Measurements from ENCODE around the gene TMEM178B.

DNA sequence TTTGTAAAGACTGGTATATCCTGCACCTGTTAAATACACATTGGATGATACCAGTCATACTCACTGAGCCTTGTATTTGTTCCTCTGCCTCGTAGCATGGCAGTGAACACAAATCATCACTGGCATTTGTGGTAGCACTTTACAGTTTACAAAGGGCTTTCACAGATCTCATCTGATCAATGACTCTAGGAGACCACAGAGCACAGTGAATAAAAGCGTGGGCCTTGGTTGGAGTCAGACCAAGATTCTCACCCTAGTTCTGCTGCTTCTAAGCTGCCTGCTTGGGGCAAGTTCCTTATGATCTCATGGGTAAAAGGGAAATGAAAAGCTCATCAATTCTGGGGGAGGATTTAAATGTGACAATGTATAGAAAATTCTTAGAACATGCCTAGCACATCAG, 347.4 kb downstream of the TMEM178B start:
- TF ChIP-seq, protein P1, sequence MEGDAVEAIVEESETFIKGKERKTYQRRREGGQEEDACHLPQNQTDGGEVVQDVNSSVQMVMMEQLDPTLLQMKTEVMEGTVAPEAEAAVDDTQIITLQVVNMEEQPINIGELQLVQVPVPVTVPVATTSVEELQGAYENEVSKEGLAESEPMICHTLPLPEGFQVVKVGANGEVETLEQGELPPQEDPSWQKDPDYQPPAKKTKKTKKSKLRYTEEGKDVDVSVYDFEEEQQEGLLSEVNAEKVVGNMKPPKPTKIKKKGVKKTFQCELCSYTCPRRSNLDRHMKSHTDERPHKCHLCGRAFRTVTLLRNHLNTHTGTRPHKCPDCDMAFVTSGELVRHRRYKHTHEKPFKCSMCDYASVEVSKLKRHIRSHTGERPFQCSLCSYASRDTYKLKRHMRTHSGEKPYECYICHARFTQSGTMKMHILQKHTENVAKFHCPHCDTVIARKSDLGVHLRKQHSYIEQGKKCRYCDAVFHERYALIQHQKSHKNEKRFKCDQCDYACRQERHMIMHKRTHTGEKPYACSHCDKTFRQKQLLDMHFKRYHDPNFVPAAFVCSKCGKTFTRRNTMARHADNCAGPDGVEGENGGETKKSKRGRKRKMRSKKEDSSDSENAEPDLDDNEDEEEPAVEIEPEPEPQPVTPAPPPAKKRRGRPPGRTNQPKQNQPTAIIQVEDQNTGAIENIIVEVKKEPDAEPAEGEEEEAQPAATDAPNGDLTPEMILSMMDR (conservative IDR thresholded peaks at IDR 0.05; ENCODE audit: low read depth, low read length) = no peak
- no peak for TF ChIP-seq SMC3 (IDR thresholded peaks at IDR 0.05; ENCODE audit: low read depth, low read length)
- TF ChIP-seq MXI1 (IDR thresholded peaks at IDR 0.05; ENCODE audit: borderline replicate concordance, low read depth, low read length) = no peak
- TF ChIP-seq RAD21 (IDR thresholded peaks at IDR 0.05; ENCODE audit: low read length) = no peak
- TF ChIP-seq POLR2A (IDR thresholded peaks at IDR 0.05; ENCODE audit: low read depth, low read length) = no peak
- TF ChIP-seq, protein P2, sequence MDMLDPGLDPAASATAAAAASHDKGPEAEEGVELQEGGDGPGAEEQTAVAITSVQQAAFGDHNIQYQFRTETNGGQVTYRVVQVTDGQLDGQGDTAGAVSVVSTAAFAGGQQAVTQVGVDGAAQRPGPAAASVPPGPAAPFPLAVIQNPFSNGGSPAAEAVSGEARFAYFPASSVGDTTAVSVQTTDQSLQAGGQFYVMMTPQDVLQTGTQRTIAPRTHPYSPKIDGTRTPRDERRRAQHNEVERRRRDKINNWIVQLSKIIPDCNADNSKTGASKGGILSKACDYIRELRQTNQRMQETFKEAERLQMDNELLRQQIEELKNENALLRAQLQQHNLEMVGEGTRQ (IDR thresholded peaks at IDR 0.05; ENCODE audit: low read depth, low read length) = no peak

Data from IMR-90 (cell line).